HG03469 (cell line): ENCODE measurements around the gene LOXL4.
"Not testable (repeated sequence)": the region's sequence is repeated elsewhere in the genome, so short reads cannot be mapped to it uniquely, and the experiment has no call there.

Experiments
- ATAC-seq: cut with Tn5 transposase; IDR thresholded peaks from one replicate; pipeline ENCODE4 v1.9.1; 2021; ENCODE audit warnings: mild to moderate bottlenecking, moderate library complexity, moderate number of reproducible peaks; ENCODE audit not compliant: unreplicated experiment

LOXL4 gene

DNA sequence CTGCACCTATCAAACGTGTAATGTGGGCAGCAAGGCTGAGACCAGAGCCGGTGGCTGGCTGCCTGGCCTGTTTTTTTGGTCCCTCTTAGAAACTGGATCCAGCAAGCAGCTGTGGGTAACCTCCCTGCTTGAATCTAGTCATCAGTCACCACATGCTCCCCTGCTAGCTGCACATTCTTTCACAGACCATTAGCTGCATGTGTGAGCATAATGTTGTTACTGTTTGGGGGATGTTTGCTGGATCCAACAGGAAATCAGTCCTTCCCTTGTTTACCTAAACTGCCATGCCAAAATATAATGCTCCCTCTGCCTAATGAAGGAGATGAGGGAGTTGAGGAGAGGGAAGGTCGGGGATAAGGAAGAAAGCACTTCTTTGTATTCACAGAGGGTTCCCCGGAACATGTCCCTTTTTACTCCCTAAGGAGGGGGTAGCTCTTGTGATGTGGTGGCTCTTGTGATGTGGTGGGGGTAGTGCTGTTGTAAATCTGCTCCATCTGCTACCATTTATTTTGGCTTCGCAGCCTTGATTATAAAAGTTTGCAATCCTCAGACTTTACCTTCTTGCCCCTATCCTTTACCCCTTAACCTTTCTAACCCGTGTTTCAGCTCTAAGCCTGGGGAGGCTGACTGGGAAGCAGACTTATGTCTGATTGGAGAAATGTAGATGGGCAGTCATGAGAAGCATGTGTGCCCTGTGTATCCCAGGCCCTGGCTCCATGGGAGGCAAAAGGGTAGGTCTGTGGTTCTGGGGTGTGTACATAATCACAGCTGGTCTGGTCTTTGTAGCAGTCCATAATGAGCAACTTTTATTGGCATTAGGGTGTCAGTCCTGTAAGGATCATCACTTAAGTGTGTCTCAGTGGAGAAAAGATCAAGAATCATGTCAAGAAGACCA lies 20.8 kb downstream of the LOXL4 start:
- no peak for ATAC-seq

DNA sequence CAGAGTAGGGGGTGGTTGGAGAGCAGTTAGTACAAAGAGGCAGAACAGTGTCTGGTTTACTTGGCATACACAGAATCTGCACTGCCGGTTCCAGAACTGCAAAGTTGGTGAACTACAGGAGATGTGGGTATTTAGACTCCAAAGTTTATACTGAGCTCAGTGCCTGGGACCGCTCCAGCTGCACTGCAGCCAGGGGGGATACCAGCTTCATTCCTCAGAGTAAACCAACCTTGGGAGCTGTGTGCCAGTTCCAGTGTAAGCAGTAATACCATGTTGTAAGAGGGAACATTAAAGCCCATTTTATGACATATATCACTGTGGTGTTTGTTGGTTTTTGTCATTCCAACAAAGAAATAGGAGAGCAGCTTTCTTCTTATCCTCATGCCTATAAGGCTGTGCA lies 23.4 kb downstream of the LOXL4 start:
- ATAC-seq: no peak

DNA sequence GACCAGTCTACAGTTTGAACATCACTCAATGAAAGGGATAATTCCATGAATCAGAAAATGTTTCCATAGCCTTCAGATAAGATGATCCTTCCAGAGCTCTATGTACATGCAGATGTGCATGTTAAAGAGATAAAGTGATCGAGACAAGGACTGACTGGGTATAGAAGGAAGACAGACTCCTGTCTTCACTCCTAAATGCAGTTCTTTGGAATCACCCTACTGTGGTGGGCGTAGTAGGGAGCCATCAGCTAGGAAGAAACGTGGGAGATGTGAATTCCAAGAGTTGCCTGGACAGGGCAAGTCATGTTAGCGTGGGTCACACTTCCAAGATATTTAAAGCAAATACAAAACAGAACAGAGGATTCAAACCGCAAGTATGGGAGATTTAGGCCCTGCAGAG lies 23.9 kb downstream of the LOXL4 start:
- ATAC-seq: no peak

DNA sequence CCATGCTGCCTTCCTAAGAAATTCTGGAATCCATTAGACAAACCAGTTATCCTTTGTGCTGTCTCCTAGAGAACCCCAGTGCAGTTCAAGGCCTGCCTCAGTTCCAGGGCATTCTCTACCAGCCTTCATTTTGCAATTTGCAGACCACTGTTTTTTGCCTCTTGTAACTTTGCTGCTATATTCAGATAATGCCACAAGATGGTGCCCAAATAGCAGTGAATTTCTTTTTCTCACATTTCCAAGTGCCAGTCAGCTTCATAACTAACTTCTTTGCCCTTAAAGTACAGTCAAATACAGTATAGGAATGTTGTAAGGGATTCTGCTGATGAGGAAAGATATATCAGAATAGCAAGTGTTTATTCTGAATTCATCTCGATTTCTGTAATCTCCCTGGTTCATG lies 25.2 kb downstream of the LOXL4 start:
- no peak for ATAC-seq

DNA sequence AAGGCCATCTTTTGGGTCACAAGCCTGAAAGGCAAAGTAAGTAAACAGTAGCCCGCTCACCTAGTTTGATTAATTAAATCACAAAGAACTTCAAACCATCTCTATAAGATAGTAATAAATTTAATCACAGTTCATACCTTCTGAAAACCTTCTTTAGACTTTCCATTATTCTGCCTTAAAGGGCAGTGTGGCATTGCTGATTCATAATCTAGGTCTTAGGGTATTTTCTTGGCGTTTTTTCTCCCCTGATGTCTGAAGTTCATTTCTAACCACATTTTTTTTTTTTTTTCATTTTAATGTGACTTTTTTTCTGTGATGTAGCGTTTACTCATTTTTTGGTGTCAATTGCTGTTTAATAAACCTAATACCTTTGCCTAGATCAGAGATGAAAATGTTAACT lies 27.5 kb downstream of the LOXL4 start:
- no peak for ATAC-seq

DNA sequence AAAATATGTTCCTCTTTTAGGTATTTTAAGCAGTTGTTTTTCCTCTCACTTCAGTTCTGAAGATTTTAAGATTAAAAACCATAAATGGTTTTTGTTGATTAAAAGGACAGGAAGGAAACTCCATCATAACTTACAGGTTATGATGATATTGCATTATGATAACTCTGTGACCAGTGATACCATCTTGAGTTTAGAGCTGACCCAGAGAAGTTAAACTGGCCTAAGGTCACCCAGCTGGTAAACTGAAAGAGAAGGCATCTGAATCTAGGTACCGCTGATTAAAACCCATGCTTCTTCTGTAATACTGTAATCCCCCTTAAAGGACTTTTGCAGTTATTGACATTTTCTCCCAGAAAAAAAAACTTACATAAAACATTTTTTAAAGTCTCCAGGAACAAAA lies 29.6 kb downstream of the LOXL4 start:
- no peak for ATAC-seq

DNA sequence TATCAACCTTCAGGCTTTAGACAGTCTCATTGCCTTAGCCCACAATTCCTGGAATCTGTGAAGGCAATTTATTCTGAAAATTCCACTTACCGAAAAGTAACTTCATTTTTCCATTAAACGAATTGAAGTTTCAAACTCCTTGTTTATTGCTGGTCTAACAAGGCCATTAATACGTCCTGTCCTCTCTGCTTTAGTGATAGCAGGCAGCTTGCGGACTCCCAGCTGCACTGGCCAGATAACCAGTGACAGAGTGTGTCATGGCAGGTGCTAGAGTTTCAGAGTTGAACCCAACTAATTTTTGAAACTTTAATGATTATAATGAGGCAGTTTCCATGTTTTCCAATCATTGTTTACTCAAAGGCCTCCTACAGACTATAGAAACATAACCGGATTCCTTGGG lies 31.1 kb downstream of the LOXL4 start:
- no peak for ATAC-seq

DNA sequence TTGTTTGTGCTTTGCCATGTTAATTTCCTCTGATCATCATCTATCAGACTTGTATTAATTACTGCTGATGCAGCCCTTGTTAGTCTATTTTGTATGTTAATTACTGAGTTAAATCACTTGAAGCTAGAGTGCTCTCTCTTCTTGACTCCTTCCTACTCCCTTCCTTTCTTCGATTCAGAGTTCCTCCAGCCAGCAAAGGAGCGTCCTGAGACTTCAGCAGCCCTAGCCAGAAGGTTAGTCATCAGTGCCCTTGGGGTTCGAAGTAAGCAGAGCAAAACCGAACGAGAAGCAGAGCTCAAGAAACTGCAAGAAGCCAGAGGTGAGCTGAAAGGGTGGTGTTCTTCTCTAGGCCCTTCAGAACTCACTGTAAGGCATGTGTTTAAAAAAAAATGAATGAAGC lies 32.1 kb downstream of the LOXL4 start:
- ATAC-seq: no peak

DNA sequence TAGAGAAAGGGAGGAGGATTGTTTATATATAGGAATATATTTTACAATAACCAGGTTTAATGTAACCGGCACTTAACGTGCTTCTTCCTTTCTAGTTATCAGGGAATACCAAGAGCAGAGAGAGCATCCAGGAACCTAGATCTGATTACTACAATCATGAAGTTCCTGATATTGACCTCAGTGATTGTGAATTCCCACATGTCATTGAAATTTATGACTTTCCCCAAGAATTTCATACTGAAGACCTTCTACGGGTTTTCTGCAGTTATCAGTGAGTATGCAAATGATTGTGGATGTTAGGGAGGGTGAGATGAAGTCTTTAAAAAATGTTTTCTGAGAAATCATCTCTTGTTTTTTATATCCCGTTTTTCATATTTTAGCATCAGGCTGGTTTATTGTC lies 36.6 kb downstream of the LOXL4 start:
- ATAC-seq: no peak

DNA sequence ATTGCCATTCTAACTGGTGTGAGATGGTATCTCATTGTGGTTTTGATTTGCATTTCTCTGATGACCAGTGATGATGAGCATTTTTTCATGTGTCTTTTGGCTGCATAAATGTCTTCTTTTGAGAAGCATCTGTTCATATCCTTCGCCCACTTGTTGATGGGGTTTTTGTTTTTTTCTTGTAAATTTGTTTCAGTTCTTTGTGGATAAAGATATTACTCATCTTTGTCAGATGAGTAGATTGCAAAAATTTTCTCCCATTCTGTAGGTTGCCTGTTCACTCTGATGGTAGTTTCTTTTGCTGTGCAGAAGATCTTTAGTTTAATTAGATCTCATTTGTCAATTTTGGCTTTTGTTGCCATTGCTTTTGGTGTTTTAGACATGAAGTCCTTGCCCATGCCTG lies 39.7 kb downstream of the LOXL4 start:
- ATAC-seq: not testable (repeated sequence)

DNA sequence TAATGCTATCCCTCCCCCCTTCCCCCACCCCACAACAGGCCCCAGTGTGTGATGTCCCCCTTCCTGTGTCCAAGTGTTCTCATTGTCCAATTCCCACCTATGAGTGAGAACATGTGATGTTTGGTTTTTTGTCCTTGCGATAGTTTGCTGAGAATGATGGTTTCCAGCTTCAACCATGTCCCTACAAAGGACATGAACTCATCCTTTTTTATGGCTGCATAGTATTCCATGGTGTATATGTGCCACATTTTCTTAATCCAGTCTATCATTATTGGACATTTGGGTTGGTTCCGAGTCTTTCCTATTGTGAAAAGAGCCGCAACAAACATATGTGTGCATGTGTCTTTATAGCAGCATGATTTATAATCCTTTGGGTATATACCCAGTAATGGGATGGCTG lies 40.3 kb downstream of the LOXL4 start:
- ATAC-seq: not testable (repeated sequence)

DNA sequence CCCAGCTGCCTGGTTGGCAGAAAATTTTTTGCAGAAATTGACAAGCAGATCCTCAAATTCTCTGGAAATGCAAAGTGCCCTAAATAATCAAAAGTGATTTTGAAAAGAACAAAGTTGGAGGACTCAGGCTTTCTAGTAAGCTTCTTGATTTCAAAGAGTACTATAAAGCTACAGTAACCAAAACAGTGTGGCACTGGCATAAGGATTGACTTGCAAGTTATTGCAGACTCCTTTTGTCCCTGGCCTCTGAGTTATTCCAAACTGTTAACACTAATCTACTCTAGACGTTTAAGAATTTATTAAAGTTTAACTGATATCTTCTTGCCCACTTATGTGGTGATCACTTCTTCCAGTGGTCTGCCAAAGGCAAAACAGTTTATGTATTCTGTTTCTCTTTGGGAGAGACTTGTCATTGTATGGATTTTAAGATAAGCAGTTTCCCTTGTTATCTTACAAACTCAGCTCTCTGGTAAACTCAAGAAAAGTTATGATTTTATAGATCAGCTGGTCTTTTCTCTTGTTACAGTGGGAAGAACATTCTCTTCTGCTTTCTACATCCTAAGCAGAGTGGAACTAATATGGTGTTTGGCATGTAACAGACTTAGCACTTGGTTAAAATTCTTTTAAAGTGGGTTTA lies 41.4 kb downstream of the LOXL4 start:
- ATAC-seq: no peak

DNA sequence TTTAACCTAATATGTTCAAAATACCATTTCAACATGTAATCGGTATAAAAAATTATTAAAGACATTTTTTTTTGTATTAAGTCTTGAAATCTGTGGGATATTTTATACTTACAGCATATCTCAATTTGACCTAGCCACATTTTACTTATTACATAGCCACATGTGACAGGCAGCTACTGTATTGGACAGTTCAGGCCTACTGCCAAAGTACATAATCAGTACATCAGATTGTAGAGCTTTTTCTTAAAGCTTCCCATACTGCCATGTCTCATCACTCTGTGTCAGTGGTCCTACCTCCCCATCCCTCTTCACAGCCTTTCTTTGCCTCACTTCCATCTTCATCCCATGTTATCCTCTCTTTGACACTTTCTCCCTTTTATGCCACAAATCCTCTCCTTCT lies 43.0 kb downstream of the LOXL4 start:
- no peak for ATAC-seq

DNA sequence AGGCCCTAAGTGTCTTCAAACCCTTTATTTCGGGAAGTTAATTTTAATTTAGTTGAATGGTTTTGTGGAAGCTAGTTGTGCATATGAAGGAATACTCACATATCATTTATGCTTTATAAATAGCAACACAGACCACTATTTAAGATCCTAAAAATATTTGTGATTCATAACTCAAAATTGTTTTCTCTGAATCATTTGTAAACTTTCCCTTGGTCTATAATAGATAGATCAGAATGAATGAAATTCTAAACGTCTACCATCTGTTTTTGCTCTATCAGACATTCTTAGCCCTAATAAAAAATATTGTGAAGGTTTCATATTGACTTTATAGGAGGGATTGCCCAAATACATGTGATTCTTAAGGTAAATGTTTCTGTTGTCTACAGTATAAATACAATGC lies 43.5 kb downstream of the LOXL4 start:
- no peak for ATAC-seq

DNA sequence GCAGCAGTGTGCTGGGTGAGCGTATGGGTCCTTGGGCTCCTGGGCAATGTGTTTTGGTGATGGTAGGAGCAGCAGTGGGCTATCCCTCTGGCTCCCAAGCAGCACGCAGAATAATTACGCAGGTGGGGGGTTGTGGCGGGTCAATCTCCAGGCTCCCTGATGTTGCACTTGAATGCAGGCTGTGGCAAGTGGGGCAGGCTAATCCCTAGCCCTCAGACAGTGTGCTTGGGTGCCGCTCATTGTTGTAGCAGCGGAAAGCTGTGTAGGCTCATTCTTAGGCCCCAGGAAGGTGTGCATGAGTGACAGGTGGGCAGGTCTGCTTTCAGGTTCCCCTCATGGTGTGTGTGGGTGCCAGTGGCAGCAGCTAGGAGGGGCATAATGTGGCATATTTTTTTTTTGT lies 44.1 kb downstream of the LOXL4 start:
- ATAC-seq: no peak

DNA sequence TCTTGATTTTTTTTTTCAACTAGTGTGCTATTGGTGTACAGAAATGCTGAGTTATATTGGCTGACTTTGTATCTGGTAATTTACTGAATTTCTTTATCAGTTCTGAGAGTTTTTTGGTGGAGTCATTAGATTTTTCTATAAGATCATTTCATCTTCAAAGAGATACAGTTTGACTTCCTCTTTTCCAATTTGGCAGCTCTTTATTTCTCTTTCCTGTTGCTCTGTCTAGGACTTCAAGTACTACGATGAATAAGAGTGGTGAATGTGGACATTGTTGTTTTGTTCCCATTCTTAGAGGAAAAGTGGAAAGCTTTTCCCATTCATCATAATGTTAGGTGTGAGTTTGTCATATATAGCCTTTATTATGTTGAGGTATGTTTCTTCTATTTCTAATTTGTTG lies 50.2 kb downstream of the LOXL4 start:
- no peak for ATAC-seq

DNA sequence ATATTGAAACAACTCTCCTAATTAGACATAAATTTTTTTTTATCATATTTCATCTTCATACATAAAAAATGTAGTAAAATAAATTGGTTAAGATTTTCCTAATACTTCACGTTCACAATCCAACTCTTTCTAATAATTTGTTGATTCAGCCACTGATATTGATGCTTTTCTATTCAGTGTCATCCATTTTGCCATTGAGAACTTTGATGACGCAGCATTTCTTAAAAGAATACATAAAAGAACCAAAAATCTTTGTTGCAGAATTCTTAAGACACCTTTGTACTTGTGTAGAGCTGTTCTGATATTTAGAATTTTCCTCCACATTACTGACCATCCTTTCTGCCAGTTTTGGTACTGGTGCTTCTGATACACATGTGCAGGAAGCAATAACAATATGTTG lies 52.6 kb downstream of the LOXL4 start:
- ATAC-seq: no peak

DNA sequence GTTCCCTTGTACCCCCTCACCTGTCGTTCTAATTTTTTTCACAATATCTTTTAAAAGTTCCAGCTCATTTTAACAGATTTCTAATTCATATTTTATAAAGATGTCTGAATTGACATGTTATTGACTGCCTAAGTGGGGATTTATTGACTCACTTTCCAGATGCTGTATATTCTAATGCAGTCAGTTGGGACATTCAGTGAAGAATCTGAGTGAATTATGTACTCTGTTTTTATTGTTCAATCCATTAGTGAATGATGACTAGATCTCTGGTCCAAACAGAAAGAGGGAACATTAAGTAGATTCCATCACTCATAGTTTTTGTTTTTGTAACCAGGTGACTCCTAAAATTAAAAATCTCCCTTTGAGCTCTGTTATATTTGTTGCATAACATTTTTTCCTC lies 54.3 kb downstream of the LOXL4 start:
- ATAC-seq: no peak

DNA sequence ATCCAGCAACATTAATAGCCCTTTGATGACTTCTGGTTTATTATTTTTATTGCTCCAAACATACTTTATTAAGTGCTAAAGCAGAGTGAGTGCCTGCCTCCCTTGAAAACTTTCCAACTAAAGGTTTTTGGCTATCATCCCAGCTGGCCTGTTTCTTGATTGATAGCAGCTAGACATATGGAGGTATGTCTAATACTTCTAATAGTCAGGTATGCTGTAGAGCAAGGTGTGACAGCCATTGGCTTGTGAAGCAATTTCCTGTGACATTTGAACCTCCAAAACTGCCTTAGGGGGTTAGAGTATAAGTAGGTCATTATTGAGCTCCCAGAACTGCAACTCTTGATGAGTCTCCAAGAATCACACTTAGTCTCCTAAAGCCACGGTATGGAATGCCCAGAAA lies 55.8 kb downstream of the LOXL4 start:
- no peak for ATAC-seq

DNA sequence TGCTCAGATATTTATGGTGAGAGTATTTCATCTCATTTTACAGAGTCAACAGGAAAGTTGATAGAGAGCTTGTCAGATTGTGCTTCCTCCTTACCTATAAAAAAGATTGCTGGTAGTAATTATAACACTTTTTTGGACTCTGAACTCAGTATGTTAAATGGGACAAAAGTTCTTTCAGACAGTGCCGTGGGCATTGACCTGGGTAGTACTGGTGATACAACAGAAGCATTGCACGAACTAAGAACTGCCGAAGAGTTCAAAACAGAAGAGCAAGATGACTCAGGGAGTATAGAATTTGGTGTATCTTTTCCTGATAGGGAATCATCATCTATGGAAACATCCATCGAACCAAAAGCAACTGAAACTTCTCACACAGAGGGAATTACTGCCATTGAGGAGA lies 58.6 kb downstream of the LOXL4 start:
- no peak for ATAC-seq

DNA sequence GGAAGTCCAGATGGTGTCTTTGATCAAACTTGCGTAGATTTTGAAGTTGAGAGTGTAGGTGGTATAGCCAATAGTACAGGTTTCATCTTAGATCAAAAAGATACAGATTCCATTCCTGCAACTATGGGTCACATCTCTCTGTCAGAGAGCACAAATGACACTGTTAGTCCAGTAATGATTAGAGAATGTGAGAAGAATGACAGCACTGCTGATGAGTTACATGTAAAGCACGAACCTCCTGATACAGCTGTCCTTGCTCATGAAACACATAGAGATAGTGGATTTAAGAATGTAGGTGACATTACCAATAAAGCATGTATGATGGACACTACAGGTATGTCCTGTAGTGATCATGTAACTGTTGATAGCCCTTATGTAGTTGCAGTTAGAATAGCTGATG lies 59.1 kb downstream of the LOXL4 start:
- no peak for ATAC-seq

DNA sequence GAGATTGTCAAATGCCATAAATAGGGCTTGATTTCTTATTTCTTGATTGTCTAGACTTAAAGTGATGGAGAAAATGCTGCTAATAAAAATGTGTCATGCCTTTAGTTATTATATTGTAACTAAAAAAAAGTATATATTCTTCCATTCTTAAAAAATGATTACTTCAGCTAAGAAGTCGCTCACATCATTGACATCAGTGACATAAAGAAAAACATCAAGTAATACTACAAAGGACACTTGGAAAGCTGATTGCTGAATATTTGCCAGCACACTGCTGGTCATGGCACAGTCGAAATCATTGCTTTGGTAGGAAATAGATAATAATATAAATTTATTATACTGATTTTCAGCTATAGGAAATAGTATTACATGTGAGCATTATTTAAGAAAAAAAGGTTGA lies 62.6 kb downstream of the LOXL4 start:
- ATAC-seq: no peak

DNA sequence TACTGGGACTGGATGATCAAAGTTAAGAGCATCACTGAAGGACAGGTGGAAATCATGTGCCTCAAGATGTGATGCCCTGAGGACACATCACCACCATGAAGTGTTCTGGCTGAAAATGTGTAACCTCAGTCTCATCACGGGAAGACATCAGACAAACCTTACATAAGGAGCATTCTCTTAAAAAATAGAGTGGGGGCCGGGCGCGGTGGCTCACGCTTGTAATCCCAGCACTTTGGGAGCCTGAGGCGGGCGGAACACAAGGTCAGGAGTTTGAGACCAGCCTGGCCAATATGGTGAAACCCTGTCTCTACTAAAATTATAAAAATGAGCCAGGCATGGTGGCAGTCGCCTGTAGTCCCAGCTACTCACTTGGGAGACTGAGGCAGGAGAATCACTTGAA lies 65.6 kb downstream of the LOXL4 start:
- ATAC-seq: no peak
